ENCODE results near the gene AICDA.

The AICDA gene

DNA sequence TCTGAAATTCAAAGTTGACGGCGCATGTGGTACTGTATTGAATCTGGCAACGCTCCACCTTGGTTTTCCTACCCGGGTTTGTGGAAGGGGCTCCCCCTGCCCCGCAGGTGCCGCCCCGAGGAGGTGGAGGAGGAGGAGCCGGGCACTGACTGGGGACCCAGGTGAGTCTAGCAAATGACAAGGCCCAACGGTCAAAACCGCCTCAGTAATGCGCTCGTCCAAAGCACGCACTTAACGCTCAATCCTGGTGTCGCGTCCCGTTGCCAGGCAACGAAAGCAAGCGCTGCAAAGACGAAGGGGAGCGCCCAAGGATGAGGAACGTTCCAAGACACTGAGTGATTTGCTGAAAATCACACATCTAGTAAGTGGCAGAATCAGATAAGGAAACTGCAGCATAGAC, 48.0 kb downstream of the AICDA start:
- TF ChIP-seq TAF1 (IDR thresholded peaks at IDR 0.05; ENCODE audit: borderline replicate concordance, insufficient read depth, low read length) (no peak), SIN3A (IDR thresholded peaks at IDR 0.05; ENCODE audit: borderline replicate concordance, insufficient read depth, low read length) (no peak), FOXP2 (optimal IDR thresholded peaks at IDR 0.05; ENCODE audit: borderline replicate concordance, extremely low read depth, extremely low read length, insufficient read depth) (no peak), POLR2AphosphoS5 (IDR thresholded peaks at IDR 0.05; ENCODE audit: low read depth, low read length) (no peak)
- TF ChIP-seq, protein P1, sequence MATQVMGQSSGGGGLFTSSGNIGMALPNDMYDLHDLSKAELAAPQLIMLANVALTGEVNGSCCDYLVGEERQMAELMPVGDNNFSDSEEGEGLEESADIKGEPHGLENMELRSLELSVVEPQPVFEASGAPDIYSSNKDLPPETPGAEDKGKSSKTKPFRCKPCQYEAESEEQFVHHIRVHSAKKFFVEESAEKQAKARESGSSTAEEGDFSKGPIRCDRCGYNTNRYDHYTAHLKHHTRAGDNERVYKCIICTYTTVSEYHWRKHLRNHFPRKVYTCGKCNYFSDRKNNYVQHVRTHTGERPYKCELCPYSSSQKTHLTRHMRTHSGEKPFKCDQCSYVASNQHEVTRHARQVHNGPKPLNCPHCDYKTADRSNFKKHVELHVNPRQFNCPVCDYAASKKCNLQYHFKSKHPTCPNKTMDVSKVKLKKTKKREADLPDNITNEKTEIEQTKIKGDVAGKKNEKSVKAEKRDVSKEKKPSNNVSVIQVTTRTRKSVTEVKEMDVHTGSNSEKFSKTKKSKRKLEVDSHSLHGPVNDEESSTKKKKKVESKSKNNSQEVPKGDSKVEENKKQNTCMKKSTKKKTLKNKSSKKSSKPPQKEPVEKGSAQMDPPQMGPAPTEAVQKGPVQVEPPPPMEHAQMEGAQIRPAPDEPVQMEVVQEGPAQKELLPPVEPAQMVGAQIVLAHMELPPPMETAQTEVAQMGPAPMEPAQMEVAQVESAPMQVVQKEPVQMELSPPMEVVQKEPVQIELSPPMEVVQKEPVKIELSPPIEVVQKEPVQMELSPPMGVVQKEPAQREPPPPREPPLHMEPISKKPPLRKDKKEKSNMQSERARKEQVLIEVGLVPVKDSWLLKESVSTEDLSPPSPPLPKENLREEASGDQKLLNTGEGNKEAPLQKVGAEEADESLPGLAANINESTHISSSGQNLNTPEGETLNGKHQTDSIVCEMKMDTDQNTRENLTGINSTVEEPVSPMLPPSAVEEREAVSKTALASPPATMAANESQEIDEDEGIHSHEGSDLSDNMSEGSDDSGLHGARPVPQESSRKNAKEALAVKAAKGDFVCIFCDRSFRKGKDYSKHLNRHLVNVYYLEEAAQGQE (IDR thresholded peaks at IDR 0.05; ENCODE audit: insufficient read depth in 1 of 2, low read depth in 2 of 2, low read length in 2 of 2), result no peak

DNA sequence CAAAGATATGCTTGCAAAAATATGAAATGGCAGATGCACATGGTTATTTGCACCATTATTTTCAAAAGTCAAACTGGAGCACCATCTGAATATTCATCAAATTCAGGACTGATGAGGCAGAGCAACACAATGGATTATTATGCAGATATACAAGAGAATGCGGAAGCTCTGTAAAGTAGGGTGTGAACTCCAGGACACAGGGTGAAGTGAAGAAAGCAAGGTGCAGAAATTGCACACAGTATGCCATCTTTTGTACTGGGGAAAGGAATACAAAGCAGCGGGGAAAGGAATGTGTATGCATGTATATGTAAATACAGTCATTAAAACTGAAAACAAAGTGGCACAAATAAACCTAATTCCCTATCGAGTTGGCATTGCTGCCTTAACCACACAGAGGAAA, 49.3 kb downstream of the AICDA start:
- TF ChIP-seq FOXP2 (optimal IDR thresholded peaks at IDR 0.05; ENCODE audit: borderline replicate concordance, extremely low read depth, extremely low read length, insufficient read depth), result no peak
- TF ChIP-seq SIN3A (IDR thresholded peaks at IDR 0.05; ENCODE audit: borderline replicate concordance, insufficient read depth, low read length), result no peak
- TF ChIP-seq, protein P1 (IDR thresholded peaks at IDR 0.05; ENCODE audit: insufficient read depth in 1 of 2, low read depth in 2 of 2, low read length in 2 of 2), result no peak
- no peak for TF ChIP-seq TAF1 (IDR thresholded peaks at IDR 0.05; ENCODE audit: borderline replicate concordance, insufficient read depth, low read length)
- TF ChIP-seq POLR2AphosphoS5 (IDR thresholded peaks at IDR 0.05; ENCODE audit: low read depth, low read length), result no peak

DNA sequence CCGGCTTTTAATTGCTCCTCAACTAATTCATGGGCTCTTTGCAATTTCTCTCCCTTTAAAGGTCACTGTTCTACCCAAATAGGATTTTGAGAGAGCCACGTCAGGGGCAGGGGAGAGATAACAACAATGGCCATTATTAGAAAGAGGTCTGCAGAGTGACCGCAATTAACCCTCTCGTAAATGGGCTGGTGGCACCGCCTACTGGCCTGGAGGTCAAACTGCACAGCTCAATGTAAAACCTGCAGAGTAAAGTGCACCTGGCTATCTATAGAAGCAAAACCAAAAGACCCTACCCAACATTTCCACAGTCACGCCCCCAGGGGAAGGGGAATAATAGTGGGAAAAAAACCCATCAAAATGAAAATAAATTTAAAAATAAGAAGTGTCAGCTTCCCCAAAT, 50.3 kb downstream of the AICDA start:
- TF ChIP-seq SIN3A (IDR thresholded peaks at IDR 0.05; ENCODE audit: borderline replicate concordance, insufficient read depth, low read length), result no peak
- no peak for TF ChIP-seq TAF1 (IDR thresholded peaks at IDR 0.05; ENCODE audit: borderline replicate concordance, insufficient read depth, low read length)
- TF ChIP-seq FOXP2 (optimal IDR thresholded peaks at IDR 0.05; ENCODE audit: borderline replicate concordance, extremely low read depth, extremely low read length, insufficient read depth), result no peak
- TF ChIP-seq, protein P1 (IDR thresholded peaks at IDR 0.05; ENCODE audit: insufficient read depth in 1 of 2, low read depth in 2 of 2, low read length in 2 of 2), result no peak
- TF ChIP-seq POLR2AphosphoS5 (IDR thresholded peaks at IDR 0.05; ENCODE audit: low read depth, low read length), result no peak

DNA sequence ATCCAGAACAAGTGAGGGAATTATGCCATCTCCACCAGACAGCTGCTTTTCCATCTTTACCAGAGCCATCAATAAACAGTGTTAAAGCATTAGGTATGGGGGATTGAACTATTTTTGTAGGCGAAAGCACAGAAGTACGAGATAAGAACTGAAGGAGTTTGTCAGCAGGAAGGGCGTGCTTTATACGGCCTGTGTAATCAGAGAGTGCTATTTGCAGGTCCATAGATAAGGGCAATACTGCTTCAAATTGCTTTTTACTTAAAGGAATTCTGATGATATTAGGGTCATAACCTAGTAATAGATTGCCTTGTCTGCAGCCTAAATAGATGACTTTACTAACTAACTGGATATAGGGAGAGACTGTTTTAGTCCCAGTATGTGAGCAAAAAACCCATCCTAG, 51.6 kb downstream of the AICDA start:
- TF ChIP-seq SIN3A (IDR thresholded peaks at IDR 0.05; ENCODE audit: borderline replicate concordance, insufficient read depth, low read length) (no peak), TAF1 (IDR thresholded peaks at IDR 0.05; ENCODE audit: borderline replicate concordance, insufficient read depth, low read length) (no peak)

DNA sequence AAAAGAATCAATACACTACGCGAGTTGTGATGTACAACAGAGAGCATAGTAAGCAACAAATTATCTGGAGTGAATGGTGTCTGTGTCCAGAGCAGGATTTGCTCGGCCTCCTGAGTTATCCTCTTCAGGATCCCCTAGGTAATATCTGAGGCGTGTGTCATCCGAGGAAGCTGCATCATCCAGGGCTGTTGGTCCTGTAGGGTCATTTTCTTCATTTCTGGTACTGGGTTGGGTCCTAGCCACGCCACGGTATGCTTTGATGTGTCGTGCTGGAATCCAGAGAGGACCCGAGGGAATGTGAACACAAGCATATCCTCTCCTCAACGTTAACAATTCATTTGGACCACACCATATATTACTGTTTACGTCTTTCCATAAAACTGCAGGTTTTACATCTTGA, 53.0 kb downstream of the AICDA start:
- TF ChIP-seq, protein P1 (IDR thresholded peaks at IDR 0.05; ENCODE audit: insufficient read depth in 1 of 2, low read depth in 2 of 2, low read length in 2 of 2), result no peak
- no peak for TF ChIP-seq FOXP2 (optimal IDR thresholded peaks at IDR 0.05; ENCODE audit: borderline replicate concordance, extremely low read depth, extremely low read length, insufficient read depth)
- no peak for TF ChIP-seq POLR2AphosphoS5 (IDR thresholded peaks at IDR 0.05; ENCODE audit: low read depth, low read length)
- no peak for TF ChIP-seq TAF1 (IDR thresholded peaks at IDR 0.05; ENCODE audit: borderline replicate concordance, insufficient read depth, low read length)
- no peak for TF ChIP-seq SIN3A (IDR thresholded peaks at IDR 0.05; ENCODE audit: borderline replicate concordance, insufficient read depth, low read length)

All from PFSK-1 (cell line).